OCI-LY1 (cell line): Measurements from ENCODE around the gene ANO4.

Experiments used
- H2AFZ ChIP-seq: fragments of 200-600 bp; sonication (generic), shearing (Covaris generic); 2 replicates; pipeline ENCODE4 v1.6.0; 2014; ENCODE audit warnings: antibody characterized with exemption, mild to moderate bottlenecking, low read length
- H3F3A ChIP-seq: fragments of 200-600 bp; sonication (generic), shearing (Covaris generic); 2 replicates; pipeline ENCODE4 v1.6.0; 2014; ENCODE audit warnings: mild to moderate bottlenecking, antibody characterized with exemption, low read length, moderate library complexity; ENCODE audit not compliant: insufficient read depth
- H3K27ac ChIP-seq: fragments of 200-600 bp; sonication (generic); 2 replicates; pipeline ENCODE4 v1.5.1; 2014; ENCODE audit warnings: low read length, mixed run types, mild to moderate bottlenecking, low read depth; ENCODE audit not compliant: poor library complexity, severe bottlenecking
- H3K27me3 ChIP-seq: fragments of 200-600 bp; sonication (generic); 2 replicates; pipeline ENCODE4 v1.6.0; 2014; ENCODE audit warnings: antibody characterized with exemption, mild to moderate bottlenecking, low read length, moderate library complexity; ENCODE audit not compliant: insufficient read depth
- H3K36me3 ChIP-seq: fragments of 200-600 bp; sonication (generic); 2 replicates; pipeline ENCODE4 v1.6.1; 2014; ENCODE audit warnings: mild to moderate bottlenecking, antibody characterized with exemption, low read length, moderate library complexity, mixed read lengths; ENCODE audit not compliant: insufficient read depth
- H3K4me1 ChIP-seq: fragments of 200-600 bp; sonication (generic); 2 replicates; pipeline ENCODE4 v1.5.1; 2014; ENCODE audit warnings: mild to moderate bottlenecking, low read length, moderate library complexity; ENCODE audit not compliant: insufficient read depth, severe bottlenecking
- H3K4me2 ChIP-seq: fragments of 200-600 bp; sonication (generic), shearing (Covaris generic); 2 replicates; pipeline ENCODE4 v1.6.1; 2014; ENCODE audit warnings: low read length
- H3K4me3 ChIP-seq: fragments of 200-600 bp; sonication (generic); 2 replicates; pipeline ENCODE4 v1.5.1; 2014; ENCODE audit warnings: low read length, low read depth, mild to moderate bottlenecking, mixed read lengths; ENCODE audit not compliant: poor library complexity, severe bottlenecking
- H3K79me2 ChIP-seq: fragments of 200-600 bp; shearing (Covaris generic); 2 replicates; pipeline ENCODE4 v1.6.1; 2016; ENCODE audit warnings: mixed run types, low read length, mixed read lengths; ENCODE audit not compliant: insufficient read depth
- H3K9ac ChIP-seq: fragments of 200-600 bp; sonication (generic), shearing (Covaris generic); 2 replicates; pipeline ENCODE4 v1.6.1; 2014; ENCODE audit warnings: mild to moderate bottlenecking, low read length, mixed read lengths
- H3K9me2 ChIP-seq: fragments of 200-600 bp; sonication (generic), shearing (Covaris generic); 2 replicates; pipeline ENCODE4 v1.6.1; 2014; ENCODE audit warnings: low read depth, mild to moderate bottlenecking, low read length, mixed read lengths
- H3K9me3 ChIP-seq: fragments of 200-600 bp; shearing (Covaris generic); 2 replicates; pipeline ENCODE4 v1.6.1; 2014; ENCODE audit warnings: low read length, mixed read lengths
- H4K20me1 ChIP-seq: fragments of 200-600 bp; sonication (generic), shearing (Covaris generic); 2 replicates; pipeline ENCODE4 v1.6.0; 2016; ENCODE audit warnings: mild to moderate bottlenecking, low read length; ENCODE audit not compliant: insufficient read depth
- EZH2 ChIP-seq: fragments of 200-600 bp; sonication (generic), shearing (Covaris generic); IDR thresholded peaks from 2 replicates; pipeline ENCODE4 v1.8.0; 2017; ENCODE audit warnings: borderline replicate concordance, mixed run types, mild to moderate bottlenecking, antibody characterized with exemption, low read length, moderate library complexity, mixed read lengths
- TF ChIP-seq, protein P1 (sequence below): fragments of 200-600 bp; sonication (generic), shearing (Covaris generic); IDR thresholded peaks from 2 replicates; pipeline ENCODE4 v1.5.1; 2017; ENCODE audit warnings: mild to moderate bottlenecking, antibody characterized with exemption, low read length, moderate library complexity, mixed read lengths

The ANO4 gene

DNA sequence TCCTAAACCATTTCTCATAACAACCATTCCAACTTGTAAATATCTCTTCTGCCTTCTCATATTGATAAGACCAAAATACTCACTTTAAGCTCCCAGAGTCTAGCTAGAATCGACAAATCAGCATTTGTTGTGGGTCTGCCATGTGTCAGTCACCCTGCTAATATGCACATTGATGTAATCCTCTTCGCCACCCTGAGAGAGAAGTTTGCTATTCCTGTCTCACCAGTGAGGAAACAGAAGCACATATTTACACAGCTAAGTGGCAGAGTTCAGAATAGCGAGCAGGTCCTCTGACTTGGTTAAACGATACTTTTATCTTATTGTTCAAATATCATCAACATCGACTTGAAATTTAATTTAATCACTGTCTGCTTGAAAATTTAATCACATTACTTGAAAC is 142.1 kb downstream of the ANO4 start:
- Histone ChIP-seq H3K9ac (no peak overlapping the region), H3K79me2 (no peaks in the 10 kb centered on the region), H3K4me2 (no peak overlapping the region), H3K36me3 (no peaks in the 10 kb centered on the region), H4K20me1 (no peaks in the 10 kb centered on the region), H3K4me1 (no peaks in the 10 kb centered on the region), H3K9me2 (no peaks in the 10 kb centered on the region), H3K9me3 (no peaks in the 10 kb centered on the region), H3K27me3 (no peaks in the 10 kb centered on the region), H3K4me3 (no peak overlapping the region), H2AFZ (no peak overlapping the region), H3K27ac (no peak overlapping the region), H3F3A (no peaks in the 10 kb centered on the region)
- no peak for TF ChIP-seq EZH2
- TF ChIP-seq, protein P1, sequence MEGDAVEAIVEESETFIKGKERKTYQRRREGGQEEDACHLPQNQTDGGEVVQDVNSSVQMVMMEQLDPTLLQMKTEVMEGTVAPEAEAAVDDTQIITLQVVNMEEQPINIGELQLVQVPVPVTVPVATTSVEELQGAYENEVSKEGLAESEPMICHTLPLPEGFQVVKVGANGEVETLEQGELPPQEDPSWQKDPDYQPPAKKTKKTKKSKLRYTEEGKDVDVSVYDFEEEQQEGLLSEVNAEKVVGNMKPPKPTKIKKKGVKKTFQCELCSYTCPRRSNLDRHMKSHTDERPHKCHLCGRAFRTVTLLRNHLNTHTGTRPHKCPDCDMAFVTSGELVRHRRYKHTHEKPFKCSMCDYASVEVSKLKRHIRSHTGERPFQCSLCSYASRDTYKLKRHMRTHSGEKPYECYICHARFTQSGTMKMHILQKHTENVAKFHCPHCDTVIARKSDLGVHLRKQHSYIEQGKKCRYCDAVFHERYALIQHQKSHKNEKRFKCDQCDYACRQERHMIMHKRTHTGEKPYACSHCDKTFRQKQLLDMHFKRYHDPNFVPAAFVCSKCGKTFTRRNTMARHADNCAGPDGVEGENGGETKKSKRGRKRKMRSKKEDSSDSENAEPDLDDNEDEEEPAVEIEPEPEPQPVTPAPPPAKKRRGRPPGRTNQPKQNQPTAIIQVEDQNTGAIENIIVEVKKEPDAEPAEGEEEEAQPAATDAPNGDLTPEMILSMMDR, result no peak

DNA sequence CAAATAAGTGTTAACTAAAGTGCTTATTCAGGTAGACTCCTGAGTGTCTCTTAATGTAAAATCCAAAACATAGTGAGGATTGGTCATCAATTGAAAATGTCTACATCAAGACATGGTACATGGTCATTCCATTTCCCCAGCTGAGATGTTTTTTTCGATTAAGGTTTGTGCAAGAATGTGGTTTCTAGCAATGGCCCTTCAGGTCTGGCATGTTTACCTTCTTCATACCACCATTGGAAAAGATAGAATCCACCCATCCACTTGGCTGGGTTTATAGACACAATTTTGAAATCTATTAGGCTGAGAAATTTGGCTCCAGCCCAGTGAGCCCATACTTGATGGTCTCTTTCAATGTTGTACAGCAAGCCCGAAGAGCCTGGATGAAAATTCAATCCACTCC is 145.9 kb downstream of the ANO4 start:
- TF ChIP-seq EZH2, result no peak
- TF ChIP-seq, protein P1, result no peak
- Histone ChIP-seq H3K27me3 (no peaks in the 10 kb centered on the region), H3K9me3 (no peaks in the 10 kb centered on the region), H3K4me3 (no peak overlapping the region), H3K36me3 (no peaks in the 10 kb centered on the region), H3K9me2 (no peaks in the 10 kb centered on the region), H3K9ac (no peak overlapping the region), H4K20me1 (no peaks in the 10 kb centered on the region), H3F3A (no peaks in the 10 kb centered on the region), H3K27ac (no peak overlapping the region), H3K79me2 (no peaks in the 10 kb centered on the region), H3K4me2 (no peak overlapping the region), H3K4me1 (no peaks in the 10 kb centered on the region), H2AFZ (no peak overlapping the region)

DNA sequence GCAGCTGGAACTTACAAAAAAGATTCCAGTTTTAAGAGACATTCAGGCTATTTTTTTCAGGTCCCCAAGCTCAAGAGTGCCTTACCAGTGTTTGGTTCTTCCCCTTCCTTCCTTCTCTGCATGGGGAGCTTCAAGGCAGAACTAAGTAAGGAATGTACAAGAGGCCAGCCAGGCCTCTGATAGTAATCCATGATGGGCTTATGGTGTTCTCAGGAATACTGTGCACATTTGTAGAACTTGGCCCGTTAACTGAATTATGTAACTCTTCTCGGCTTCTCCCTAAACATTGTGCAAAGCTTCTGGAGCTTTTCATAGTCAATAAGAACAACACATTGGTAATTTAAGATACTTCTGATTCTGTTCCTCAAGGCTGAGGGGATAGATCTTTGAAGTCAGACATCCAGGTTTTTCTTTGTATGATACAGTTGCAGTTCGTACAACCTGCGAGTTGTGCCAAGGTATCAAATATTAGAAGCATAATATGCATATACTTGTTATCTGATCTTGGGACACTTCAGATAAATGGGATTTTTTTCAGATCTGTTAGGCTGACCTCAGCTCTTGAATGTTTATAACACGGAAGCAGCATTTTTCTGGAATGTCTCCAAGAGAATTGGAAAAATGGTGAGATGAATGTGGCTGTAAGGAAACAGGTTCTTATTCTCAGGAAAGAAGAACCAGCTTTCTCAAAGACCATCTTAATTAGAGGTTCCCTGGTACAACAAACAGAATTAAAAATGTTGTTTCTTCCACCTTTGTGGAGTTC is 148.6 kb downstream of the ANO4 start:
- Histone ChIP-seq H3K9me2 (no peaks in the 10 kb centered on the region), H3K36me3 (no peaks in the 10 kb centered on the region), H2AFZ (no peak overlapping the region), H3K4me2 (no peak overlapping the region), H3F3A (no peaks in the 10 kb centered on the region), H3K27me3 (no peaks in the 10 kb centered on the region), H3K9me3 (no peaks in the 10 kb centered on the region), H4K20me1 (no peaks in the 10 kb centered on the region), H3K79me2 (no peaks in the 10 kb centered on the region), H3K4me1 (no peaks in the 10 kb centered on the region), H3K27ac (no peak overlapping the region), H3K4me3 (no peak overlapping the region), H3K9ac (no peak overlapping the region)
- TF ChIP-seq, protein P1, result no peak
- TF ChIP-seq EZH2, result no peak
